NCI-H748 (cell line): Measurements from ENCODE around the gene ACOT12.
"Not testable (repeated sequence)": the region's sequence is repeated elsewhere in the genome, so short reads cannot be mapped to it uniquely, and the experiment has no call there.

ENCODE experiments used
- DNase-seq: peaks from one replicate; lab custom pipeline; 2025; ENCODE audit not compliant: unreplicated experiment; lab: John Stamatoyannopoulos, UW

Gene ACOT12

DNA sequence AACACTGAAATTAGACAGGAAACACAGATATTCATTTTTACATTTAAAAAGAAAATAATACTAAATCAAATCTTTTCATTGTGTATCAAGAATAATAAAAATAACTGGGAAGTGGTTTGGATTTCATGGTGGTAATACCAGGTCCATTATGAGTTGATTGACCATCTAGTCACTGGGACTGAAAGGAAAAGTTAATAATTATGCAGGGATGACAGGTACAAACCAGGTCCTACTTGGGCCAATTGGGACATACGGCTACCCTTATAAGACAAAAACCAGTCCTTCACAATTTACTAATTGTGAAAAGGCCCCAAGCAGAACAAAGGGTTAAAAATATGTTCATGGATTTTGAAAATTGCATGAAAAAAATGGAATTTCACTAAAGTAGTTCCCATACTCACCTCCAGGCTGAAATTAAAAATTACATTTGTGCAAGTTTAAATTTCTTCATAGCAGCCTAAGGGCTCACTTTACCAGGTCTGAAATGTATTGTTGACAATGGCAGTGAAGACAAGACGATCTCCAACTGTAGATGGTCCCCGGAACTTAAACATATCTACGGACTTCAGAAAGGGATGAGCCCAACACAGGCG is 48.4 kb downstream of the ACOT12 start:
- no peak for DNase-seq

- DNase-seq: no peak
Measured at GRCh38 chr5:81344736-81345135, 49.2 kb downstream of the ACOT12 start.

- not testable (repeated sequence) for DNase-seq
Measured at GRCh38 chr5:81338213-81338612, 55.7 kb downstream of the ACOT12 start.

- no peak for DNase-seq
Measured at GRCh38 chr5:81337803-81338202, 56.1 kb downstream of the ACOT12 start.

DNA sequence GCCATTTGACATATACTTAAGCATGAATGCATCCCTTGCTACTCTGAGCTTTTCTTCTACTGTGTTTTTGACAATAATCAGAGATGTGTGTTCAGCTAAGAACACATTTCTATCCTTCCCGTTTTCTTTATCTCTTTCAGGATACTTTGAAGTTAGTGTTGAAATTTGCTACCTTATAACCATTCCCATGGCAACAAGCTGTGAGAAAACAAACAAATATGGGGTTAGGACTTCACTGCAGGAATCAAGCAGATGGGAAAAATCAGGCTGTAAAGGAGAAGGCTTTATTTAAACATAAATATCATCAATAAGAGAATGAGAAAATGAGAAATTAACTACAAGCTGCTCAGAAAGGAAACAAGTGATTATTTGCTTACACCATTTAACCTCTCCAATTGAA is 57.4 kb downstream of the ACOT12 start:
- no peak for DNase-seq

GRCh38 chr5:81335946-81336345 is 58.0 kb downstream of the ACOT12 start:
- no peak for DNase-seq

DNA sequence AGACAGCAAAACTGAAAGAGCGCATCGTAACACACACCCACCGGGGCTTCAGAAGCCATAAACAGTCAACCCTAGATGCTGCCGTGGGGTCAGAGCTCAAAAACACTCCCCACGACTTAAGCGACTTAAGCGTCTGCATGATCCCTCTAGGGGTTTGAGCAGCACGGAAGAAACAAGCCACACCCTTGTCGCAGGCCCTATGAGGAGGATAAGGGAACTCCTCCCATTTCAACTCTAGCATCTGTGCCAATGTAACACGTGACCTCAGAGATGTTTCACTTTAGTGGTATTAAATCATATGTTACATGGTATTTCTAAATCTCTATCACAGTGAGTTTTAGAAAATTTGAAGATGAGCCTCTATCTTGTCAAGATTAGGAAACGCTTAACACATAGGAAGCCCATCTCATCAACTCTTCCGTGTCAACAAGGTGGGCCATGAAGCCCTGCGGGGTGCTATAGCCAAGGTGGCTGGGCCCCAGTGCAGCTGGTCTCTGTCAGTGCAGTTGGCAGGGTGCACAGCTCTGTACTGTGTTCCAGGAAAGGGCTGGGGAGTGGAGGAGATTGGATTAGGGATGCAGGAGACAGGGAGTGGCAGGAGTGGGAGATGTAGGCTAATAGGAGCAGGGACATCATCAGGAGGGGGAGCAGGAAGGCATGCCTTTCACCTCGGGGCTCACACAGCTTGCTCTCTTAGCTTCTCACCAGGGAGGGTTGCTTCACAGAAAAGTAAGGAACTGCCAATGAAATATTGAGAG is 59.5 kb downstream of the ACOT12 start:
- no peak for DNase-seq

GRCh38 chr5:81326554-81326953 is 67.4 kb downstream of the ACOT12 start:
- DNase-seq: no peak

DNA sequence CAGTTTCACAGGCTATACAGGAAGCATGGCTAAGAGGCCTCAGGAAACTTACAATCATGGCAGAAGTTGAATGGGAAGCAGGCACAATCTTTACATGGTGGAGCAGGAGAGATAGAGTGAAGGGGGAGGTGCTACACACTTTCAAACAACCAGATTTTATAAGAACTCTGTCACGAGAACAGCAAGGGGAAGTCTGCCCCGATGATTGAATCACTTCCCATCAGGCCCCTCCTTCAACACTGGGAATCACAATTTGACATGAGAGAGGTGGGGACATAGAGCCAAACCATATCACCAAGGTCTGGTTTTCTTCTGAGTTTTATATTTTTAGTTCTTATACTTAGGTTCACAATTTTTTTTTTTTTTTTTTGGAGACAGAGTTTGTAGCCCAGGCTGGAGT is 76.4 kb downstream of the ACOT12 start:
- DNase-seq: no peak

DNA sequence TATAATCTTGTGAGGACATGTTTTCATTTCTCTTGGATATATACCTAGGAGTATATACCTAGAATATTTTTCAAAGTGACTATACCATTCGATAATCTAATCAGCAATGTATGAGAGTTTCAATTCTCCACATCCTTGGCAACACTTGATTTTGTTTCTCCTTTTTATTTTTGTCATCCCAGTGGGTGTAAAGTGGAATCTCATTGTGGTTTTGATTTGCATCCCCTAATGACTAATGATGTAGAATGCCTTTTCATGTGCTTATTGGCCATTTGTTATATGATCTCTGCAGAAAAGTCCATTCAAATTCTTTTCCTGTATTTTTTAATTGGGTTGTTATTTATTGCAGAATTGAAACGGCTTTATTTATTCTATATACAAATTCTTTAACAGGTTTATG is 77.4 kb downstream of the ACOT12 start:
- no peak for DNase-seq

- no peak for DNase-seq
Measured at GRCh38 chr5:81315830-81316229, 78.1 kb downstream of the ACOT12 start.

DNA sequence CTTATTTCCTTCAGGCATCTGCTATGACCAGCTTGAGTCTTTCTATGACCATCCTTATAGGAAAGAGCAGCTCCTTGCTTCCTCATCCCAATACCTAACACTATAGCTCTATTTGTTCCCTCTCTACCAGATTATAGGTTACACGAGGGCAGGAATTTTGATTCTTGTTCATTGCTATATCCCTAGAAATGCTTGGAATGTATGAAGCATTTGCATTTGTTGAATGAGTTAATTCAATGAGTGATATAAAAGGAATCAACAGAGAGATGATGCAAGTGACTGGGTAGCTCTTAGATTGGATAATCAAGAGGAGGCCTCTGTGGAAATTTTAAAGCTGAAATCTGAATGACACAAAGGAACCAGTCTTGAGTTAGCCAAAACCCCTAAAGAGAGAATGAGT is 78.6 kb downstream of the ACOT12 start:
- no peak for DNase-seq

- no peak for DNase-seq
Measured at GRCh38 chr5:81314581-81314980, 79.4 kb downstream of the ACOT12 start.

DNA sequence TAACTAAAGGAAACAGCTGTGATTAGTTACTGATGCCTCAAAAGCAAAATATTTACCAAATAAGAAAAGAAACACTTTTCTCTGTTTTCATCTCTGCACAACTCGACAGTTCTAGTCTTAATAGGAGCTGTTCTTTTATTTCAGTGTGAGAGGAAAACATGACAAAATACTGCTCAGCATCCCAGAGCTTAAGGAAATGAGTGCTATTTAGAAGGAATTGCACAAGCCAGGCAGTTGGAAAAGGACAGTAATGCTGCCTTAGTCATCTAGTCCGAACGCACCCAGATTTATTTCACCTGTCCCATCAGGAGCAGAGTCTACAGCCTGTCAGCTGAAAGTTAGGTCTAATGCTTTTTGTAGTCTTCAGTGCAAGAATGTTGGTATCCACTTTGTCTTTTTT is 80.2 kb downstream of the ACOT12 start:
- DNase-seq: no peak

DNA sequence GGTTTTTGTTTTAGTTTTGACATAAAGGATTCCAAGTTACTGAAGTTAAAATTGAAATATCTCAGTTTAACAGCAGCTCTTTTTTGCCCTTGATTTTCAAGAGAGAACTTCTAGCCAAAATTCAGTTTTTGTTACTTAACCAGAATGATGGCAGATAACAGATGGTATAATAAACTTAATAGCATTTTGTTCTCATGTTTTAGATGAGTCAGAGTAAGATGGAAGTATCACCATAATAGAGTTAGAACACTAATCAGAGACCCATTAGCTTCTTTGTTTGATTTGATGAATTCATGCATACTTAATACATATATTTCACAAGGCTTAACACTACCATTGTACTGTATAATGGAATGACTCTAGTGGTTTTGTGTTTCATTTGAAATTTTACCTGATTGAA is 80.7 kb downstream of the ACOT12 start:
- no peak for DNase-seq

- DNase-seq: no peak
Measured at GRCh38 chr5:81310402-81311063, 83.4 kb downstream of the ACOT12 start.

DNA sequence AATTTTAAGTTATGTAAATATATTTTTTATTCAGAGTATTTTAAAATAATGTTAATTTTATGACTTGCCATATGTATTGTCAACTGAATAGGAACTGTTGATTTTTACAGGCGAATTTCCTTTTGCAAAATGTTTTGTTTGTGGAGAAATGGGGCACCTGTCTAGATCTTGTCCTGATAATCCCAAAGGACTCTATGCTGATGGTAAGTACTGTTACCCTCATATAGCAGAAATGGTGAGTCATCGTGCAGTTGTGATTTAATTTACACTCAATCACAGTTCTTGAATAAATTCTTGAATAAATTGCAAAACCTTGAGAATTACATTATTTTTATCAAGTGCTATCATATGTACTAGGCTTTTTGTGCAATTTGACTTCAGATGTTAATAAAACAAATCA is 85.1 kb downstream of the ACOT12 start:
- no peak for DNase-seq

- no peak for DNase-seq
Measured at GRCh38 chr5:81305785-81306184, 88.1 kb downstream of the ACOT12 start.

DNA sequence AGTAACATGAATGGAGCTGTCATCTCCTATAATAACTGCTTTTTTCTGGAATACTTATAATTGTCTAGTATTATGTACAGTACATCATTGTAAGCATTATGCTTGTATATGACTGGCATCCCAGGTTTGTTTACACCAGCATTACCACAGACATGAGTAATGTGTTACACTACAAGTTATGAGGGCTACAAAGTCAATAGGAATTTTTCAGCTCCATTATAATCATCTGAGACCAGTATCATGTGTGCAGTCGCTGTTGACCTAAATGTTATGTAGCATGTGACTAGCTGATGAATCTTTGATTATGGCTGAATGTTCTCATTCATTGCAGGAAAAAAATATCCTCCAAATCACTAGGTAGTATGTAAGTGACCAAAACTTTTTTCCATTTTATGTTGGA is 90.4 kb downstream of the ACOT12 start:
- DNase-seq: no peak

DNA sequence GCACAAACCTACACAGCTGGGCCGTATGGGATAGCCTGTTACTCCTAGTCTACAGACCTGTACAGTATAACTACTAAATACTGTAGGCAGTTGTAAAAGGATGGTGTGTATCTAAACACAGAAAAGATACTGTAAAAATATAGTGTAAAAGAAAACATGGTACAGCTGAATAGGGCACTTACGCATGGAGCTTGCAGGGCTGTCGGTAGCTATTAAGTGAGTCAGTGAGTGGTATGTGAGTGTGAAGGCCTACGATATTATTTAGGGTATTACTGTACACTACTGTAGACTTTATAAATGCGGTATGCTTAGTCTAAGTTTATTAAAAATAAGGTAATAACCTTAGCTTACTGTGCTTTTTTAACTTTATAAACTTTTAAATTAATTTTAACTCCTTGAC is 91.3 kb downstream of the ACOT12 start:
- DNase-seq: no peak

GRCh38 chr5:81301271-81302015 is 92.5 kb downstream of the ACOT12 start, which contains the start of gene ZCCHC9:
ZCCHC9 (plus strand) TSS chr5:81301587; CDS start chr5:81304758, 3,171 bp downstream.
- DNase-seq: peak; percentile 97

DNA sequence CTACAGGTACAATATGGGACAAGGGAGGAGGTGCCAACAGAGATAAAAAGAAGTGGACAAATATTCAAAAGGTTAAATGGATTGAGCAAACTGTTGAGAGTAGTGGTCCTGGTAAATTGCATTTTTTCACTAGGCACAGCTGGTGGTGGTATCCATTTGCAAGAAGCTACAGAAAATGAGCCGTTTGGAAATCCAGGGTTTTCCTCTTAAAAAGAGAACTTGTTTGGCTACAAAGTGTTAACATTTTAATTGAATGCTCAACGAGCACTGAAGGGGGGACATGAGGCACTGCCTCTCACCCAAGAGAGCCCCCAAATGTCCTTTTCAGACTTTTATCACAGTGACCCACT is 93.0 kb downstream of the ACOT12 start:
- peak; percentile 34 for DNase-seq
